Endodermal cell (in vitro differentiated cells): Measurements from ENCODE around the gene BMP6. TPM values are rescaled to one million over a fixed set of nuclear protein-coding genes. Genes with fewer than 3 reads are reported as not detected.

Experiments
- DNase-seq: peaks from one replicate; pipeline ENCODE4 v3.0.0-alpha.2; 2017
- H3K27ac ChIP-seq: 2 replicates; pipeline ENCODE4 v1.5.1; 2013; ENCODE audit warnings: mild to moderate bottlenecking, low read depth, low read length, moderate library complexity
- H3K27me3 ChIP-seq: 2 replicates; pipeline ENCODE4 v1.6.1; 2013; ENCODE audit warnings: mild to moderate bottlenecking, low read length, moderate library complexity; ENCODE audit not compliant: insufficient read depth, control insufficient read depth, poor library complexity, severe bottlenecking
- H3K36me3 ChIP-seq: 2 replicates; pipeline ENCODE4 v1.7.0; 2013; ENCODE audit warnings: mild to moderate bottlenecking, low read length, moderate library complexity; ENCODE audit not compliant: control insufficient read depth, insufficient read depth
- H3K4me1 ChIP-seq: one replicate; pipeline ENCODE4 v1.7.0; 2013; ENCODE audit warnings: low read length; ENCODE audit not compliant: control insufficient read depth, insufficient read depth
- H3K4me3 ChIP-seq: 2 replicates; pipeline ENCODE4 v1.5.1; 2013; ENCODE audit warnings: mild to moderate bottlenecking, low read length, moderate library complexity
- H3K9ac ChIP-seq: 2 replicates; pipeline ENCODE4 v1.6.1; 2013; ENCODE audit warnings: mild to moderate bottlenecking, low read length, moderate library complexity; ENCODE audit not compliant: poor library complexity, severe bottlenecking; ENCODE audit errors: extremely low read depth
- H3K9me3 ChIP-seq: 2 replicates; pipeline ENCODE4 v1.6.1; 2013; ENCODE audit warnings: mild to moderate bottlenecking, low read length, moderate library complexity; ENCODE audit not compliant: control insufficient read depth
- H3K27ac Mint-ChIP-seq: 2 replicates; pipeline ENCODE4 v1.8.0; 2020; ENCODE audit warnings: mixed read lengths
- H3K27me3 Mint-ChIP-seq: 2 replicates; pipeline ENCODE4 v1.8.0; 2021; ENCODE audit warnings: mild to moderate bottlenecking, mixed read lengths; ENCODE audit not compliant: insufficient read depth
- H3K36me3 Mint-ChIP-seq: 2 replicates; pipeline ENCODE4 v1.8.0; 2020; ENCODE audit warnings: low read depth, mixed read lengths
- H3K4me1 Mint-ChIP-seq: 2 replicates; pipeline ENCODE4 v1.8.0; 2020; ENCODE audit warnings: mixed read lengths
- H3K4me3 Mint-ChIP-seq: 2 replicates; pipeline ENCODE4 v1.8.0; 2020; ENCODE audit warnings: mild to moderate bottlenecking, moderate library complexity, mixed read lengths
- H3K9me3 Mint-ChIP-seq: 2 replicates; pipeline ENCODE4 v1.8.0; 2020; ENCODE audit warnings: mild to moderate bottlenecking, mixed read lengths
- CTCF ChIP-seq: fragments of 200-600 bp; sonication (generic); conservative IDR thresholded peaks from 2 replicates; pipeline ENCODE4 v1.5.0; 2021; ENCODE audit warnings: antibody characterized with exemption, mild to moderate bottlenecking
- WGBS, 2 experiments: methylation state at CpG; one replicate each; pipeline versions ENCODE4 v1.1.5 to v1.1.7; 2013; ENCODE audit warnings: missing lambda C conversion rate in 2 of 2, mixed read lengths in 1 of 2; ENCODE audit not compliant: insufficient coverage in 1 of 2, insufficient read length in 1 of 2; 5-methylcytosine and 5-hydroxymethylcytosine counted together
- total RNA-seq, 2 donors: library from RNA; stranded (reverse); fragmentation: NEBNext Ultra II Directional in 1 of 2; extraction: Animal tissue kit (Norgen Biotek cat#: 25700) in 1 of 2; gene quantifications; 2 replicates in 1 of 2; 3 replicates in 1 of 2; pipeline ENCODE4 v1.2.1, GENCODE V29; 2021

Gene BMP6
- total RNA-seq, 2 donors from 2014 or later = 0.62 to 0.71 TPM

- WGBS, 2 experiments = 92 to 93% methylated on average over 11 of the region's 11 CpGs
- TF ChIP-seq CTCF = no peak
- Histone ChIP-seq H3K4me3 (no peak overlapping the region), H3K27me3 (peaks cover 82% of the 10 kb centered on the region), H3K36me3 (no peaks in the 10 kb centered on the region), H3K9me3 (no peaks in the 10 kb centered on the region), H3K27ac (no peak overlapping the region), H3K4me1 (no peaks in the 10 kb centered on the region), H3K9ac (no peak overlapping the region)
- Mint-ChIP-seq H3K27ac (no peak overlapping the region), H3K9me3 (no peaks in the 10 kb centered on the region), H3K4me3 (no peak overlapping the region), H3K27me3 (peaks cover 31% of the 10 kb centered on the region), H3K36me3 (no peaks in the 10 kb centered on the region), H3K4me1 (no peaks in the 10 kb centered on the region)
- DNase-seq = no peak
Measured at GRCh38 chr6:7805078-7805849, 79.4 kb downstream of the BMP6 start.

- Mint-ChIP-seq H3K4me3 (no peak overlapping the region), H3K27ac (no peak overlapping the region), H3K9me3 (no peaks in the 10 kb centered on the region), H3K27me3 (peaks cover 31% of the 10 kb centered on the region), H3K36me3 (no peaks in the 10 kb centered on the region), H3K4me1 (no peaks in the 10 kb centered on the region)
- no peak for TF ChIP-seq CTCF
- no peak overlapping the region for H3K9ac ChIP-seq
- no peaks in the 10 kb centered on the region for H3K4me1 ChIP-seq
- peaks cover 82% of the 10 kb centered on the region for H3K27me3 ChIP-seq
- H3K4me3 ChIP-seq = no peak overlapping the region
- H3K27ac ChIP-seq = no peak overlapping the region
- H3K9me3 ChIP-seq = no peaks in the 10 kb centered on the region
- no peak for DNase-seq
- no peaks in the 10 kb centered on the region for H3K36me3 ChIP-seq
- 75% methylated on average over 6 of the region's 6 CpGs for WGBS, 2 experiments
Measured at GRCh38 chr6:7805850-7806214, 79.9 kb downstream of the BMP6 start.

GRCh38 chr6:7806711-7807110 is 80.8 kb downstream of the BMP6 start:
- Mint-ChIP-seq H3K27ac (no peak overlapping the region), H3K4me1 (no peaks in the 10 kb centered on the region), H3K27me3 (peaks cover 25% of the 10 kb centered on the region), H3K36me3 (no peaks in the 10 kb centered on the region), H3K4me3 (no peak overlapping the region), H3K9me3 (no peaks in the 10 kb centered on the region)
- no peaks in the 10 kb centered on the region for H3K36me3 ChIP-seq
- H3K27me3 ChIP-seq = peaks cover 82% of the 10 kb centered on the region
- no peak for TF ChIP-seq CTCF
- H3K9me3 ChIP-seq = no peaks in the 10 kb centered on the region
- no peak for DNase-seq
- 60 to 86% methylated on average over 1 of the region's 1 CpG for WGBS, 2 experiments
- no peaks in the 10 kb centered on the region for H3K4me1 ChIP-seq
- H3K4me3 ChIP-seq = no peak overlapping the region
- H3K27ac ChIP-seq = no peak overlapping the region
- no peak overlapping the region for H3K9ac ChIP-seq
